ENCODE data around the gene EHD1.

DNA sequence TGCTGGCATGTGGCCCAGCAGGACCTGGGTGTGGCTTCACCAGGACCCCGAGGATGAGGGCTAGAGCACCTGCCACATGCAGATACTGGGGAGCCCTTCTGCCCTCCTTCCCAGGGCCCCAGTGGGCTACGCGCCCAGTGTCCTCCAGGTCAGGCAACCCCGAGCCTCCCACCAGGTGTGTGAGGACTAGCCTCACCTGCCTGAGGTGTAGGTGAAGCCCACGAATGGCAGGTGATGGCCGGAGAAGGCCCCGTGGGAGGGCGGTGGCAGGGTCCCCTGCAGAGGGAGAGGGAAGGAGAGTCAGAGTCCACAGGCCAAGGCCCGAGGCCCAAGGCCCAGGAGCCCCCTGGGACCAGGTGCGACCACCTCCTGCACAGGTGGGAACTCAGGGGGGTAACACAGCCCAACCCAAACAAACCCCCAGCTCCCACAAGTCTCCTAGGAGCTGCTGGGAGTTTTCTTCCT is 40.5 kb downstream of the EHD1 start:
- TF ChIP-seq, protein P1, sequence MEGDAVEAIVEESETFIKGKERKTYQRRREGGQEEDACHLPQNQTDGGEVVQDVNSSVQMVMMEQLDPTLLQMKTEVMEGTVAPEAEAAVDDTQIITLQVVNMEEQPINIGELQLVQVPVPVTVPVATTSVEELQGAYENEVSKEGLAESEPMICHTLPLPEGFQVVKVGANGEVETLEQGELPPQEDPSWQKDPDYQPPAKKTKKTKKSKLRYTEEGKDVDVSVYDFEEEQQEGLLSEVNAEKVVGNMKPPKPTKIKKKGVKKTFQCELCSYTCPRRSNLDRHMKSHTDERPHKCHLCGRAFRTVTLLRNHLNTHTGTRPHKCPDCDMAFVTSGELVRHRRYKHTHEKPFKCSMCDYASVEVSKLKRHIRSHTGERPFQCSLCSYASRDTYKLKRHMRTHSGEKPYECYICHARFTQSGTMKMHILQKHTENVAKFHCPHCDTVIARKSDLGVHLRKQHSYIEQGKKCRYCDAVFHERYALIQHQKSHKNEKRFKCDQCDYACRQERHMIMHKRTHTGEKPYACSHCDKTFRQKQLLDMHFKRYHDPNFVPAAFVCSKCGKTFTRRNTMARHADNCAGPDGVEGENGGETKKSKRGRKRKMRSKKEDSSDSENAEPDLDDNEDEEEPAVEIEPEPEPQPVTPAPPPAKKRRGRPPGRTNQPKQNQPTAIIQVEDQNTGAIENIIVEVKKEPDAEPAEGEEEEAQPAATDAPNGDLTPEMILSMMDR (conservative IDR thresholded peaks at IDR 0.05 in 1 of 2, IDR thresholded peaks at IDR 0.05 in 1 of 2; ENCODE audit: low read depth in 1 of 2, low read length in 2 of 2): no peak
- no peak for TF ChIP-seq EZH2 (IDR thresholded peaks at IDR 0.05; ENCODE audit: low read length, missing control alignments)

All from fibroblast of lung (primary cell).